Activated CD4-positive, CD25-positive, alpha-beta regulatory T cell treated with anti-CD3 and anti-CD28 coated beads, Interleukin-2, amount 50 U/mL, for 24 hours (primary cell): ENCODE data around the gene ST6GALNAC4.

ENCODE experiments used
- ATAC-seq, 2 donors: fragments of 150-1000 bp; cut with Tn5 transposase; one replicate each; pipeline ENCODE4 v1.10.0; 2021; ENCODE audit warnings: mild to moderate bottlenecking in 1 of 2, moderate library complexity in 1 of 2

ST6GALNAC4 gene

GRCh38 chr9:127945942-127946341 lies 29.1 kb upstream of the ST6GALNAC4 start:
- ATAC-seq = no peak

GRCh38 chr9:127945338-127945737 lies 28.5 kb upstream of the ST6GALNAC4 start:
- ATAC-seq = no peak

- no peak for ATAC-seq
Measured at GRCh38 chr9:127944586-127945218, 27.9 kb upstream of the ST6GALNAC4 start.

DNA sequence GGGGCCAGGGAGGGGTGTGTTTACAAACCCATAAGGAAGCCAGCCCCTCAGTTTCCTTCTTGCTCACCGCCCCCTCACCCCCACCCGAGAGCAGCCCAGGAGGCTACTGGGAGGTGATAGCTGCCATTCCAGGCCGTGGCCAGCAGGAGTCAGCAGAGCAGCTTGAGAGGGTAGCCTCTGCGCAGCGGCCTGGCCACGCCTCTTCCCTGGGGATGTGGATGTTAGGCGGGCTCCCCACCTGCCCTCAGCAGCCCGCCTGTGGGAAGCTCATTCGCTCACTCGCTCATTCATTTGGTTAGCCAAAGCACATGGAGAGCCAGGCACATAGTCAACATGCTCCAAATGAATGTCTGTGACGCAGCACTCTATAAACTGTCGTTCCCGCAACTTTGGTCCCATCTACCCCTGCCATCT lies 26.9 kb upstream of the ST6GALNAC4 start:
- ATAC-seq = peak; percentile 84 to 86

DNA sequence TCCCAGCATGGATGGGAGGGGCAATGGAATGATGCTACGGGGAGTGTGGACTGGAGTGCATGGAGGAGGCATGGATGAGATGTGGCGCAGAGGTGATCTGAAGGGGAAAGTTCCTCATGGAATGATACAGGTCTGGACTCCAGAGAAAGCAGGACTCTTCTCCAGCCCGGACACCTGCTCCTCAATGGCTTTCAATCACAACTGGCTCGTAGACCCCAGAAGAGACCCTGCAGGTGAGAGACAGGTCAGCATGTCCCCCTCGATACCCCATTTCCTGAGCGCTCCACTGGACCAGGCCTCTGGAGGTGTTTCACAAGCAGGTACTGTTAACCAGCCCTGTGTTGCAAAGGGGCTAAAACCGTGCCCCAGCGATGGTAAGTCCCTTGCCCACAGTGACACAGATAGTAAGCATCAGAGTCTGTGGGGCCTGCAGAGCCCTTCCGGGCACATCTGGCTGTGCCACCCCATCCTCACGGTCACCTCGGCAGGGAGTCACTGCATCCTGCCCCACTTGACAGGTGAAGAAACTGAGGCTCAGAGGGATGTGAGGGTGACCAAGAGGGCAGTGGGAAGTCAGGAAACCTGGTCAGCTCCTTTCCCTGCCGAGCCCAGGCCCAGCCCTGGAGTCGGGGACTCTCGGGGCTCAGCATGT lies 26.3 kb upstream of the ST6GALNAC4 start:
- no peak for ATAC-seq

- peak in 1 of 2 donors; percentile 55 for ATAC-seq
Measured at GRCh38 chr9:127942216-127943010, 25.6 kb upstream of the ST6GALNAC4 start.

DNA sequence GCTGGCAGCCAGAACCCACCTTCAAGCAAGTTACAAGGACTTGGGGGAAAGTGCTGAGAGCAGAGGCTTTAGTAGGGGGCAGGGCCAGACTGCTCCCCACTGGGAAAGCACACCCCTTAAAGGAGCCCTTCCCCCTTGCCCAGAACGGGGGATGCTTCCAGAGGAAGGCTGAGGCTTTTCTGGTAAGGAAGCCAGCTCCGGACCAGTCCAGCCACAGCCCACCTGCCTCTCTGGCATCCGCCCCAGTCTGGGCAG lies 25.0 kb upstream of the ST6GALNAC4 start:
- ATAC-seq = no peak

- ATAC-seq = no peak
Measured at GRCh38 chr9:127941062-127941960, 24.5 kb upstream of the ST6GALNAC4 start.

GRCh38 chr9:127940593-127940992 lies 23.8 kb upstream of the ST6GALNAC4 start:
- ATAC-seq = no peak

- ATAC-seq = no peak
Measured at GRCh38 chr9:127938298-127938690, 21.5 kb upstream of the ST6GALNAC4 start.

GRCh38 chr9:127937388-127938297 lies 20.8 kb upstream of the ST6GALNAC4 start, which contains the start of gene DPM2:
Gene DPM2, minus strand, starts transcription at chr9:127937854. Its CDS starts 34 bp downstream, at chr9:127937820.
- peak; percentile 95 for ATAC-seq

- no peak for ATAC-seq
Measured at GRCh38 chr9:127937056-127937387, 20.2 kb upstream of the ST6GALNAC4 start.

DNA sequence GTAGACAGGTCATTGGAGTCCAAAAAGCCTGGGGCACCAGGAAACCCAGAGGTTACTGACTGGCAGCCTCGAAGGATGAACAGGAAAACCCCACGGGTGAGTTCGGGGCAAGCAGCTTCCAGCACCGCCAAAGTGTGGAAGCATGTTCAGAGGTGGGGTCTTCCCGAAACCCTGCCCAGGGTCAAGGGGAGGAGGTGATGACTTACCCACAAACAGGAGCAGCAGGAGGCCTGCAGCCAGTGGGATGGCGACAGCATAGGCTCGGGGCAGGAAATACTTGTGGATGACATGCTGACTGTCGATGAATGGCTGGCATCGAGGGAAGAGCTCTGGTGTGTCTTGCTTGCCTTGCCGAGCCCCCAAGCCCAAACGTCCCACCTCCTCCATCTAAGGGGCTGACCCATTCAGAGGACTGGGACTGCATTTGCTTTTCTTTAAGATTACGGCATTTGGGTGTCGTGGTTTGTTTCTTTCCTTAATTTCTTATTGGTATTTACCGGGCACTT lies 19.6 kb upstream of the ST6GALNAC4 start:
- ATAC-seq = no peak

DNA sequence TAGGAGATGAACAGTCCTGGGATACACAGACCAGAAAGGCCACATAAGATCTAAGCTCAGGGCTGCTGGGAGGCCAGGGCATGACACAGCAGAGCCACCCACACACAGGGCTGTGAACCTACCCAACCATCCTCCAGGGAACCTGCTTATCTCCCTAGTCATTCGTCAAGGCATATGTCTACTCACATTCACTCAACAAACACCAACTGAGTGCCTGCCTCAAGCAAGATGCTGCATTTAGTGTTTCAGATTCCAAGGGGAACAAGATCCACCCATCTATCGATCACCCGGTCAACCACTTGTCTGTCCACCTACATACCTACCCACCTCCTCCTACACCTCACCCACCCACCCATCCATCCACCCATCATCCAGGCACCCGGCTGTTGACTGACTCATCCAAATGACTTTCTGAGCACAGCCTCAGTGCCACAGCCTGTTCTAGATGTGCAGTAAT lies 19.0 kb upstream of the ST6GALNAC4 start:
- peak; percentile 37 to 44 for ATAC-seq

- no peak for ATAC-seq
Measured at GRCh38 chr9:127934986-127935385, 18.1 kb upstream of the ST6GALNAC4 start.

GRCh38 chr9:127934248-127934647 lies 17.4 kb upstream of the ST6GALNAC4 start:
- no peak for ATAC-seq

DNA sequence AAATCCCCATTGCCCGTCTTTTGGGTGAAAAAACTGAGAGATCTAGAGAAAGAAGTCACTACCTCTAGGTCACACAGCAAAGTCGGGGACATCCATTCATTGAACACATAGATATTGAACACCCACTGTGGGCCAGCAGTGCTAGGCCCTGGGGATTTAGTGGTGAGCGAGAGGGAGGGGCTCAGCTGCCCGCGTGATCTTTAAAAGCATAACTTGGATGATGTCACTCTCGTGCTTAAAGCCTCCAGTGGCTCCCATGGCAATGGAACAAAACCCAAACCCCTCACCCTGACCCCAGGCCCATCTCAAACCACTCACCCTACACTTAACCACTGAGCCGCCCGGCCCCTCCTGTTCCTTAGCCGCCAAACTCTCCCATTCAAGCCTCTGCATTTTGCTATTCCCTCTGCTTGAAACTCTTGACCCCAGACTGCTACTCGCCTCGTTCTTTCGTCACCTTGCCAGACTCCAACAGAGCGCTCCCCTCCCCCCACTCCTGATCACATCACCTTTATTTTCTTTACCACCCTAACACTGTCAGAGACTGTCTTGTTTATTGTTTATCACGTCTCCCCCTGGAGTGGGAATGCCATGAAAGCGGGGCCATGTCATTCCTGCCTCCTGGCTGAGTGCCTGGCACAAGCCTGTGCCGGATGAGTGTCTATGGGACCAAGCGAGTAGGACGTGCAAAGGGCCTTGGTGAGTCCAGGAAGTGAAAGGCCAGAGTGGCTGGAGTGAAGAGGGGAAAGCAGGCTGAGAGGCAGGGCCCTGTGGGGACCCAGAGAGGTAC lies 14.4 kb upstream of the ST6GALNAC4 start:
- ATAC-seq = peak in 1 of 2 donors; percentile 24

DNA sequence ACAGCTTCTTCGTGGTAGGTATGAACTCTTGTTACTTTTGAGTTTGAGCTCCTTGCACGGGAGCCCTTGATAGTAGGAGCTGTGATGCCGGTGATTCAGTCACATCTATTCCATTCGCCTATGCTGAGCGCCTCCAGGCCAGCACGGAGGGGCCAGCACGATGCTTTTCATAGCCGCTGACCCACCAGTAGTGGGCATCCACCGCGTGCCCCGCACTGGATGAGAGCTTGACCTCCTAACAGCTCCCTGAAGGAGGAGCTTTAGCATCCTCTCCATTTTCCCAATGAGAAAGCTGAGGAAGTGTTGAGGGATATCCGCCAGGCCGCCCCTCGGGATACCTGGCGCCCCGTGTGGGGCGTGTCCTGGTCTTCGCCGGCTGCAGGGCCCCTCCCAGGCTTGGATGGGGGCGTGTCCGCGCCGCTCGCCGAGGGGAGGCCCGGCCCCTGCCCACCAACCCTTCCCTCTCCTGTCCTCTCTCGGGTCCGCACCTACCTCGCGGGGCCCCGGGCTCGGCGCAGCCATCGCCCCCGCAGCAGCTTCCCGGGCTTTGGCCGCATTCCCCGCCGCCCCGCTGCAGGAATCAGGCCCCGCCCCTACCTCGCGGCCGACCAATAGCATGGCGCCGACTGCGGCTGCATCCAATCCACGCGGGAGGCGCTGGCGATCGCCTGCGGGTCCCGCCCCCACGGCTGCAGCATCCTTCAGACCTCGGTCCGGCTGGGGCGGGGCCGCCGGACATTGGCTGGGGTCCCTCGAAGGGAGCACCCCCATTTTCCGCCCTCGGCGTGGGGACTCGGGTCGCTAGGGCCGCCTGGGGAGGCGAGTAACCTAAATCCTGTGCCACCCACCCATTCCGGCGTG lies 13.6 kb upstream of the ST6GALNAC4 start, which contains the start of gene PIP5KL1:
Gene PIP5KL1, minus strand, starts transcription at position 547 of the 861 bp plus-strand sequence. Its CDS starts 25 bp downstream, at position 522.
- peak; percentile 64 to 70 for ATAC-seq

DNA sequence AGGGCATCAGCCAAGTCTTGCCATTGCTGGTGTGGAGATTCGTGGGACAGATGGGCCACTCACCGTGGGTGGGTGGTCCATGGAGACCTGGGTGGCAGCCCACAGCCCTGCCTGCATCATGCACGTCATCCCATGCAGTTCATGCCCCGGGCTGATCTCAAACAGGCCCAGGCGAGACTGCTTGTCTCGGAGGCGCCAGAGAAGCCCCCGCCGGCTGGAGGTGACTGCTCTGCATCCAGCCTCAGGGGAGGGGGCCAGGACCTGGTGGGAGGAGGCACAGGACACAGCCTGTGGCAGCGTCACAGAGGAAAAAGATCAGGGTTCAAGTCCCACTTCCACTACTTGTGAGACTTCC lies 12.8 kb upstream of the ST6GALNAC4 start:
- no peak for ATAC-seq
